Stimulated activated naive CD8-positive, alpha-beta T cell treated with anti-CD3 and anti-CD28 coated beads, Interleukin-15, Interleukin-2, amounts not matched to agents 100 U/mL and 50 U/mL, for 24 hours (primary cell): Measurements from ENCODE around the gene TSGA10.
"Not testable (repeated sequence)": the region's sequence is repeated elsewhere in the genome, so short reads cannot be mapped to it uniquely, and the experiment has no call there.

Experiments
- ATAC-seq: fragments of 150-1000 bp; cut with Tn5 transposase; one replicate; pipeline ENCODE4 v1.10.0; 2021
- DNase-seq: peaks from one replicate; pipeline ENCODE4 v3.0.0; 2021

The TSGA10 gene, protein sequence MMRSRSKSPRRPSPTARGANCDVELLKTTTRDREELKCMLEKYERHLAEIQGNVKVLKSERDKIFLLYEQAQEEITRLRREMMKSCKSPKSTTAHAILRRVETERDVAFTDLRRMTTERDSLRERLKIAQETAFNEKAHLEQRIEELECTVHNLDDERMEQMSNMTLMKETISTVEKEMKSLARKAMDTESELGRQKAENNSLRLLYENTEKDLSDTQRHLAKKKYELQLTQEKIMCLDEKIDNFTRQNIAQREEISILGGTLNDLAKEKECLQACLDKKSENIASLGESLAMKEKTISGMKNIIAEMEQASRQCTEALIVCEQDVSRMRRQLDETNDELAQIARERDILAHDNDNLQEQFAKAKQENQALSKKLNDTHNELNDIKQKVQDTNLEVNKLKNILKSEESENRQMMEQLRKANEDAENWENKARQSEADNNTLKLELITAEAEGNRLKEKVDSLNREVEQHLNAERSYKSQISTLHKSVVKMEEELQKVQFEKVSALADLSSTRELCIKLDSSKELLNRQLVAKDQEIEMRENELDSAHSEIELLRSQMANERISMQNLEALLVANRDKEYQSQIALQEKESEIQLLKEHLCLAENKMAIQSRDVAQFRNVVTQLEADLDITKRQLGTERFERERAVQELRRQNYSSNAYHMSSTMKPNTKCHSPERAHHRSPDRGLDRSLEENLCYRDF

DNA sequence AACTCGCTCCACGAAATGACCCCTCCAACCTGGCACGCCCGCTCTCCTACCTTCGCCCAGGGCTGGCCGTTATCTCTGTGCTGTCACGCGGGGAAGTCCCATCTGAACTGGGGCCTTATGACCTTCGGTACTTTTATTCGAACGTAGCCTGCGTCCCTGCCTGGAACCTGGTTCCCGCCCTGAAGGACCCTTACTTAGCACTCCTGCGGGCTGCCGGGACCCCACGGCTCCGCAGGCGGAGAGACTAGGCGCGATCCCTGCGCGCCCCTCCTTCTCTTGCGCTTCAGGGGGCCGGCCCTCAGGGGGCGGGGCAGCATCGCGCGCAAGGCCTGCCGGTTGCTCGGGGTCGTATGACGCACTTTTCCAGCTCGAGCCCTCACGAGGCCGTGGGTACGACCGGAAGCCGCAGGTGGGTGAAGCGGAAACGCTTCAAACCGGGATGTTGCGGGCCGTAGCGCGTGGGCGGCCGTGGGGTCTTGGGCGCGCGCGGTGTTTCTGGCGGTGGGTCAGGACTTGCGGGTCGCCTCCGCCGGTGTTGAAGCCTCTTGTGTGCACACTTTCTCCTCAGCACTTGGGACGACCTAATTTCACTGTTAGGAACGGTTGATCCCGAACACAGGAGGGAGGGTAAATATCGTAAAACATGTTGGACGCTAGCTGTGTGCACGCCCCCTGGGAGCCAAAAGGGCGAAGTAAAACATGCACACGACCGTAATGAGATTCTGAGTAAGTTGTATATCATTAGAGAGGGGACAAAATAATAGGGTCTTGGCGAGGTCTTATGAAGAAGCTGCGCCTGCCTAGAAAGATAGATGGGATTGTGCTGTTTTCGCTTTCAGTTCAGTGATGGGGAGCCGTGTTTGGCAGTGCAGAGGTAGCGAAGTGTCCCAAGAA, at the start of gene TSGA10, which contains the start of gene LIPT1:
TSS of gene TSGA10 (minus strand) at position 300 of the 894 bp plus-strand sequence. CDS start 45,503 bp downstream, outside the sequence.
TSS of gene LIPT1 (plus strand) at position 325 of the 894 bp plus-strand sequence. CDS start 6,991 bp downstream, outside the sequence.
- ATAC-seq, result peak; percentile 98
- peak; percentile 95 for DNase-seq

DNA sequence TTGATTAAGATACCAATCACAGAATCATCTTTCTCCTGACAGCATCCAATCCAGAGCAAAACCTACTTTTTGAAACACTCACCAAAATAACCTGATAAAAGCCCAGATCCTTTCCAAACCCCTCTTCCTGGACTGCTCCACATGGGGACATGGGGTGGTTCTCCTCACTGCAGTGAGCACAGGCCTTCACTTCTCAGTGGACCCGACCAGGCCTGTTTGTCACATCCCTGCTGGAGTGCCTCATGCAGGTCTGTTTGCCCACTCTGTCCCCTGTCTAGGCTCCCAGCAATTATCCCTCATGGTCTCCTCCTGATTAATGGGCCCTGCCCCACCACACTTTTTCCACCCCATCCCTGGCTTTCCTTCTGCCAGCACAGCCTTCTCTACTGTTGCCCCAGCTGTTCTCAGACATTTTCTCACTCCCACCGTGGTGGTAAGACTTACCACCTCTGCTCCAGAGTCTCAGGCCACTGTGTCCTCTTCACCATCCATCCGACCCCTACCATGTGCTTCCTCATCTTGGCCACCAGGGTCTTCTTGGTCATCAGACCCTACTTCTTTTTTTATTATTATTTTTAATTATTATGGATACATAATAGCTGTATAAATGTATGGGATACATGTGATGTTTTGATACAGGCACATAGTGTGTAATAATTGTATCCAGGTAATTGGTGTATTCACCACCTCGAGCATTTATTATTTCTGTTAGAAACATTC, 47.4 kb upstream of the TSGA10 start:
- DNase-seq (no peak), ATAC-seq (no peak)

DNA sequence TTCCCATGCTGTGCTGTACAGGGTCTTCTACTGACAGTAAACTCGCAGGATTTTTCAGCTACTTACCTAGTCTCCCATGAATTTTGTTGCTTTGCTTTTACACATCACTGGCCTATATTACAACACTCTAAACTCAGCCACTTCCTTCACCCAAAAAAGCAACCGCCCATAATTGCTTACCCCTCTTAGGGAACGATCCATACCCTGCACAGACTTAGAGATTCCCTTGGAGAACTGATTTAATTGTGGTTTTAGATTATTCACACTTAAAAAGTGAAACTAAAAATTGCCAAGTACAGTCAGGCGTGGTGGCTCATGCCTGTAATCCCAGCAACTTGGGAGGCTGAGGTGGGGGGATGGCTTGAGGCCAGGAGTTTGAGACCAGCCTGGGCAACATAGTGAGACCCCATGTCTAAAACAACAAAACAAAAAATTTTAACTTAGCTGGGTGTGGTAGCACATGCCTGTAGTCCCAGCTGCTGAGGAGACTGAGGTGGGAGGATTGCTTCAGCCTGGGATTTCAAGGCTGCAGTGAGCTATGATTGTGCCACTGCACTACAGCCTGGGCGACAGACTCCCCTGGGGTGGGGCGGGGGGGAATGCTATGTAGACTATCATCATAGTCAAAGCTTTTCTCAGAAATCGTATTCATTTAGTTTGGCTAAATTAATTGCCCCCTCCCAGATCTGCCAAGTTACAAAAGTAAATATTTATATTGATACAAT, 45.5 kb upstream of the TSGA10 start:
- no peak for ATAC-seq
- DNase-seq, result no peak

DNA sequence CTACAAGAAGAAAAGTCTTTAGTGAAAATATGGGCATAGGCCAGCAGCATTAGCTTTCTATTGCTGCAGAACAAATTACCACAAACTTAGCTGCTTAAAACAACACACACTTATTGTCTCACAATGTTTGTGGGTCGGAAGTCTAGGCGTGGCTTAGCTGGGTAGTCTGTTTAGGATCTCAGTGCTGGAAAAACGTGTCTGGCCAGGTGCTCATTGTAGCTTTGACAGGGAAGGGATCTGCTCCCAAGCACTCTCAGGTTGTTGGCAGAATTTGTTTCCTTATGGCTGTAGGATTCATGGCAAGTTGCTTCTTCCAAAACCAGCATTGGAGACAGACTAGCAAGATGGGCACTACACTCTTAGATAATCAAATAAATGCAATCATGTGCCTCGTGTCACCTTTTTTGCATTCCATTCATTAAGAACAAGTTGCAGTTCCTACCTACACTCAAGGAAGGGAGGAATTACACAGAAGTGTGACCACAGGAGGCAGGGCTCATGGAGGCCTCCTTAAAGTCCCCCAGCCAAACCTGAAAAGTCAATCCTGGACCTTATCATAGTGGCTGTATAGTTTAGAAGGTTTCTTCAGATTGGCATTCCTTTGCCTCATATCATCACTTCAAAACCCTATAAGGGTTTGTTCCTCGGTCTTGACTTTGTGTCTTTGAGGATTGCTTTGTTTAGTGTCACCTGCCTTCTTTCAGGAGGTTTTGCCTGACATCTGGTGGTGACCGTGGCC, 43.5 kb upstream of the TSGA10 start:
- DNase-seq, result no peak
- ATAC-seq, result no peak

DNA sequence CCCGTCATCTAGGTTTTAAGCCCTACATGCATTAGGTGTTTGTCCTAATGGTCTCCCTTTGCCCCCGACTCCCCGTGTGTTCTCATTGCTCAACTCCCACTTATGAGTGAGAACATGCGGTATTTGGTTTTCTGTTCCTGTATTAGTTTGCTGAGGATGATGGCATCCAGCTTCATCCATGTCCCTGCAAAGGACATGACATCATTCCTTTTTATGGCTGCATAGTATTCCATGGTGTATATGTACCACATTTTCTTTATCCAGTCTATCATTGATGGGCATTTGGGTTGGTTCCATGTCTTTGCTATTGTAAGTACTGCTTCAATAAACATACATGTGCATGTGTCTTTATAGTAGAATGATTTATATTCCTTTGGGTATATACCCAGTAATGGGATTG, 37.6 kb upstream of the TSGA10 start:
- ATAC-seq, DNase-seq: not testable (repeated sequence)

DNA sequence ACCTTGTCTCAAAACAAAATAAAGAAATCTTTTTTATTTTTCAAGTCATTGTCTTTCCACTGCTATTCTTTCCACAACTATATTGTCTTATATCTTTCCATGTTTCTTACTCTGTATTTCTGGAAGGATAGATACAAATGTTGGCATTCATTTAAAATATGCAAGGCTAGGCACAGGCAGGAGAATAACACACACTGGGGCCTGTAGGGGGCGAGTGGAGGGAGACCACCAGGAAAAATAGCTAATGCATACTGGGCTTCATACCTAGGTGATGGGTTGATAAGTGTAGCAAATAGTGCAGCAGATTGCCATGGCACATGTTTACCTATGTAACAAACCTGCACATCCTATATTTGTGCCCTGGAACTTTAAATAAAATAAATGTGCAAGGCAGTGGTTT, 35.8 kb upstream of the TSGA10 start:
- no peak for ATAC-seq
- DNase-seq, result no peak

DNA sequence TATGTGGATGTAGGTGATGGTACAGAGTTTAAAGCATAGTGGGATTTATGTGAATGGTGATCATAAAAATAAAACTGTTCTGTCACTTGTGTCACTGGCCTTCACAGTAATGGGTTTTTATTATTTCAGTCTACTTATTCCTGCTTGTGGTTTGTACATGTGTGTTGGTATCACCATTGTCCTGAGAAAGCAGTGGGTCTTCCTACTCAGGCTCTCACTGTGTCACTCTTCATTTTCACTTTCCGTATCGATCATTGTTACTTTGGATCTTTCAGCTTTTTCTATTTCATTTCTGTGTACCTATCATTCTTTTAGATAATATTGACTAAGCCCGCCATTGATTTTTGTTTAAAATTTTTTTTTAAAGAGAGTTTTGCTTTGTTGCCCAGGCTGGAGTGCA, 33.6 kb upstream of the TSGA10 start:
- DNase-seq (no peak), ATAC-seq (no peak)

DNA sequence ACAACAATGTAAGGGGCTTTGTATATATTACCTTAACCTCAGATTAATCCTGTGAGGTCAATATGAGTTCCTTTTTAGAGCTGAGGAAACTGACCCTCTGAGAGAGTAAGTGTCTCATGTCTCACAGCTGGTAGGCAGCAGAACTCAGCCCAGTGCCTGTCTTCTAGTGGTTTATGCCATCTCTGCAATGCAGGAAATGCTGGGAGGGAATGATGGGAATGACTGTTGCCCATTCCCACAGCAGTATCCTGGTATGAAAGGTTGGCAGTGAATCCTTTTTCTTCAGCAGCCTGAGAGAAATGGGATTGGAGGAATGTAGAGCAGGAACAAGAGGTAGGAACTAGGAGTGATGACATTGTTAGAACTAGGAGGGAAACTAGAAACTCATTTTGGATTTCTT, 32.3 kb upstream of the TSGA10 start:
- ATAC-seq (no peak), DNase-seq (no peak)

DNA sequence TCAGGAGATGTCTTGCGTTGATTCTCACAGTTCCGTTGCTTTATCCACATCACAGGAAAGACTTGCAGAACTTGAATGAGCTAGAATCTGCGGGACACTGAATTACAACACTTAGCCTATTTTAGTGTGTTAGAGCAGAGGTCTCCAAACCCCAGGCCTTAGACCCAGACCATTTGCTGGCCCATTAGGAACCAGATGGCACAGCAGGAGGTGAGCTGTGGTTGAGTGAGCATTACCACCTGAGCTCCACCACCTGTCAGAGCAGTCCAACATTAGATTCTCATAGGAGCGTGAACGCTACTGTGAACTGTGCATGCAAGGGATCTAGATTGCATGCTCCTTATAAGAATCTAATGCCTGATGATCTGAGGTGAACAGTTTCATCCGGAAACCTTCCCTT, 30.1 kb upstream of the TSGA10 start:
- DNase-seq, result no peak

DNA sequence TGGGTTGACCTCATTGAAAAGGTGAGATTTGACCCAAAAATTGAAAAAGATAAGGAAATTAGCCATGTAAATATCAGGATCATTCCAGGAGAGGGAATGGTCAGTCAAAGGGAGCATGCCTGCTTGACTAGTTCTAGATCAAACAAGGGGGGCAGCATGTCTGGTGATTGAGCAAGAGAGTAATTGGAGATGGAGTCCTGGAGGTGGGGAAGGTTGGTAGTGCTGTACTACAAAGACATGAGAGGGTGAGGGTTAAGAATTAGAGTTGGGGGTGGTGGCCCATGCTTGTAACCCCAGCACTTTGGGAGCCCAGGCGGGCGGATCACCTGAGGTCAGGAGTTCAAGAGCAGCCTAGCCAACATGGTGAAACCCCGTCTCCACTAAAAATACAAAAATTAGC, 28.3 kb upstream of the TSGA10 start:
- no peak for DNase-seq

More for the DNA sequence above, 30.1 kb upstream of the TSGA10 start:
- ATAC-seq, result no peak

DNA sequence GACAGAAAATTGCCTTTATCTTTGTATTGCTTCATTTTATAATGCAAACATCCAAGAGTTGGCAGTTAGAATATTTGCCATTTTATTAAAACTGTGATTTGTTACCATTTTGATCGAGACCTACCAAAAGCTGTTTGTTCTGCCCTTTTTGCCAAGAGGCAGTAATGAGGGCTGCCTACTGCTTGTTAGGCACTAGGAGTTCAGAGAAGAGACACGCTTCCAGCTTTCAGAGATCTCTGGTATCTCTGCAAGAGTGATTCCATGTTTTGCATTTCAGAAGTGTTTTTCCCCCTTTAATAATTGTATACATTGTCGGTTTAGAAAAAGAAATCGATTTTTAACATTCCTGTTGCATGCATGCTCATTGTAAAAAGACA, 26.9 kb upstream of the TSGA10 start:
- ATAC-seq (no peak), DNase-seq (no peak)

More for the DNA sequence above, 28.3 kb upstream of the TSGA10 start:
- no peak for ATAC-seq

DNA sequence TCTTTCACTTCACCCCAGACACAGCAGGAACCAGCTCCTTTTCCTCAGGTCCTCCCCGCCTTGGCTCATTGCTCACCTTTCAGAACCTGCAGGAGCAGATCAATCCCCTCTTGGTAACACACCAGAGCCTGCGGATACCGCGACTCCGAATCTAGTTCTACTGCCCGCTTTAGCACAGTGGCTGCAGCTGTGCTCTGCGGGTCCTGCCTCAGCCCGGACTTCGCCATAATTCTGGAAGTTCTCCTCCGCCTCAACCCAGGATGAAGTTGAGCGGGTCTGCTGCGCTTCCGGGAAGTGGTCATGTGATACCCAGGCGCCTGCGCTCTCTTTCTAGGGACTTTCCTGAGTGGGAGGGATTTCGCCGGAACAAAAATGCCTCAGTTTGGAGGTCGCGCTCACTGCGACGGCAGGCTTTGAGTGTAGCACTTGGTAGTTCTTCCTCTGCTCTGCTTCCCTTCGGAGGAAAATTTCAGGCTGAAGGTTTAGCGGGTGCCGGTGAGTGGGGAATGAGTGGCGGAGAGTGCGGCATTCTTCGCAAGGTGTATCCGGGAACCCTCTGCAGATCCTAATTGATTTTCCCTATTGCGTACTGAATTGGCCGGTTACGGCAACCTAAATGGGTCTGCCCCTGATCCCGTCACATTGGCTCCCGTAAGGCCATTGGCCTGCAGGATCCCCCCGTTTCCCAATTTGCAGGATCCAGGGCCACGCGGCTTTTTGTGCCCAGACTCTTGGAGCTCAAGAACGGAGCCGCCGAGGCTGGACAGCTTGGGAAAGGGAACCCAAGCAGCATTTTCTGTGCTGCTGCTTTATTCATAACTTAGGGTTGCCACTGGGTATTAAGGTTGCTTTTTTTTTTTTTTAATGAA, 26.2 kb upstream of the TSGA10 start, which contains the start of the genes MITD1 and MRPL30:
TSS of gene MITD1 (minus strand) at position 304 of the 869 bp plus-strand sequence. CDS start at position 227, 77 bp downstream.
TSS of gene MRPL30 (plus strand) at position 430 of the 869 bp plus-strand sequence. CDS start 5,020 bp downstream, outside the sequence.
- ATAC-seq (peak; percentile 92), DNase-seq (peak; percentile 85)

DNA sequence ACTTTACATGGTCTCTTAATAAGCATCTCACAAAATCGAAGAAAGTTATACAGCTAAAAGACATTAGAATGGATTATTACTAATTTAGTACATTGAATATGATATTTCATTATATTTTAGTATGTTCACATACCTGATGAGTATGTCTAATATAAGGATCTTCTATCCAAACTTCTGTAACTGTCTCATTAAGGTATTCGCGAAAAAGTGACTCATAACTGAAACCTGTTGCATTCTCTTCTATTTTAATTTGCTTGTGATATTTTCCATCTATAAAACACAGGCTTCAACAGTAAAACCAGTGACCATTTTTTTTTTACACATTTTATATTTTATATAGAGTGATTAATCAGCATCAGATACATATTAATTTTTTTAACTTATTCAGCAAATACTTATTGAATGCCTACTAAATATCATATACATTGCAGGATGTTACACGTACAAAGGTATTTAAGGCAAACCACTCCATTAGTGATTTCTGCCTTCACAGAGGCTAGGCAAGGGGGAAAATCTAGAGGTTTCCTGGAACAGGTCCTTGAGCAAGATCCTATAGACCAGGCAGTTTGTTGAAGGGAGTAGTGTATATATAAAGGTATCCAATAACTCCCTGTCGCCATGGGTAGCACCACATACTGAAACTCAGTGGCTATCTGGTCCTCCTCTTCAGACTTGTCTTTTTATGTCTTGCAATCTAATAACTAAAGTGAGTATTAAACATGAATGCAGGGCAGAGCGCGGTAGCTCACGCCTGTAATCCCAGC, 16.8 kb upstream of the TSGA10 start:
- DNase-seq, result no peak
- ATAC-seq, result peak; percentile 32

DNA sequence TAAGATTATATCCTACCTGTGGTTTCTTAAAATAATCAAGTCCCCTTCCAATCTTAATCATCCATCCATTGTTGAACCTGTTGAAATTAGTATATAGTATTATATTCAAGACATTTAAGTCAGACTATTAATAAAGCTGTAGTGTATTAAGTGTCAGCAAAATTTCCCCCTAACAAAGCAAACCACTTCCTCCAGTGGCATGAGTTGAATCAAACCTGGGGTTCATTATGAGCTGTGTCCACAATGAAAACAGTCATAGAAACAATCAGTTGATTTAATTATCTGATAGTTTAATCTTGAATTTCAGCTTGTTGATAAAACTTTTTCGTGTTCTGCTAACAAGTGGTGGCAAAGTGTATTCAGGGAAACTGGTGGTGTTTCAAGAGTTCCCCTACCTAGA, 14.8 kb upstream of the TSGA10 start:
- DNase-seq (no peak), ATAC-seq (peak; percentile 28)

DNA sequence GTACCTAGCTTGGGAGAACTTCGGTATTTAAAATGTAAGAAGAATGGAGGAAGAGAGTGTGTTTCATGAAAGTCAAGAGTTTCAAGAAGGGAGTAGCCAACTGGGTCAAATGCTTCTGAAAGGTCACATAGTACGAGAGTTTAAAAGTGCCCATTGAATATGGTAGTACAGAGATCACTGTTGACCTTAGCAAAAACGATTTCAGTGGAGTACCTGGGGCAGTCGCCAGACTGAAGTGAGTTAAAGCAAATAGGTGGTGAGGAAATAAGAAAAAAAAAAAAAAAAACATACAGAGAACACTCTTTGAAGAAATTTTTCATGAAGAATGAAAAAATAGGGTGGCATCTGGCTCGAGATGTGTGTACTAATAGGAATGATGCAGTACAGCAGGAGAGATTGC, 11.5 kb upstream of the TSGA10 start:
- no peak for ATAC-seq

DNA sequence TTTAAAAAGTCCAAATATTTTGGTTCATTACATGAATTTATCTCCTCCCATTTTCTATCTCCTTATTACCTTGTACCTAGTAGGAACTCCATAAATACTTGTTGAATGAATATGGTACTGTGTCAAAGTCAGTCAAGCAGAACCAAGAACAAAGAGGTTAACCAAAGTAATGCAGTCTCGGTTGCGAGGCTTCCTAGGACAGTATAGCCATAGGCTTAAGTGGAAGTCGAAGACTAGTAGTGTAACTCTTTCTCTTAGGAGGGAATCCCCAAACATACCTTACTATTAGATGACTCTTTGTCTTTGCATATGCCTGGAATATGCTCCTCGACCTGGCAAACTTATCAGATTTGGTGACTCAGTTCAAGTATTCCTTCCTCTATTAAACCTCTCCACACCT, 4.9 kb upstream of the TSGA10 start:
- DNase-seq, result no peak
- no peak for ATAC-seq

More for the DNA sequence above, 11.5 kb upstream of the TSGA10 start:
- DNase-seq, result no peak

DNA sequence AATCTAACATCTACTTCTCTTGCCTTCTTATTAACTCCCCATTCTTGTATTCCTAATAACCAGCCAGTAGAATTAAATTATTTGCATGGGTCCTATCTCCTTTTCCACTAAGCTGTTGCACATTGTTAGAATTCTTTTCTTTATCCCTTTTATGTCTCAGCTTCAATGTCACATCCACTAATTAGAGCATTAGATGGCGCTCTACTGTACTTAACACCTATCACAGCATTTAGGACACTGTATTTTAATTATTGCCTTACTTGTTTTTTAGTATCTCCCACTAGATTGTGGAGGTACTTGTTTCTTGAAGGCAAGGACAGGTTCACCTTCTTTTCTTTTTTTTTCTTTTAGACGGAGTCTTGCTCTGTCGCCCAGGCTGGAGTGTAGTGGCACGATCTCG, 3.9 kb upstream of the TSGA10 start:
- DNase-seq (no peak), ATAC-seq (no peak)

DNA sequence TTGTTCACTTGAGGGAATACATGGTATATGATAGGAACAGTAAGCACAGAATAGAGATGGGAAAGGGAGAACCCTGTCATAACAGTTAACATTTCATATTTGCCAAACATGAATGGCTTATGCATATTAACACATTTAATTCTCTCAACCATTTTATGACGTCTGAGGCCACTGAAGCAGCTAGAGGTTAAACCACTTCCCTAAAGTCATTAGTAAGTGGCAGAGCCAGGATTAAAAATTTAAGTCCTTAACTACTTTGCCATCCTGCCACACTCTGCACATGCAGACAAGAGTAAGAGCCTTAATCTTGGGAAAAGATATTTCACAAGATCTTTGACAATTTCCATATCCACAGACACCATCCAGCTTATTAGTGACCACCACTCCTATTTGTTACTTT, 2.1 kb upstream of the TSGA10 start:
- DNase-seq (no peak), ATAC-seq (no peak)
